WERI-Rb-1 (cell line): ENCODE results near the gene LRP5.

Source experiments
- DNase-seq: peaks from one replicate; pipeline ENCODE4 v3.0.0-alpha.2; 2020
- H3K27ac ChIP-seq: fragments of 250-450 bp; sonication (Bioruptor Pico); 2 replicates; pipeline ENCODE4 v1.5.1; 2020; ENCODE audit warnings: mild to moderate bottlenecking, moderate library complexity
- H3K27me3 ChIP-seq: fragments of 250-450 bp; sonication (Bioruptor Pico); 2 replicates; pipeline ENCODE4 v1.5.1; 2021; ENCODE audit warnings: mild to moderate bottlenecking, low read depth, moderate library complexity; ENCODE audit not compliant: insufficient read depth, severe bottlenecking
- H3K36me3 ChIP-seq: fragments of 250-450 bp; sonication (Bioruptor Pico); 2 replicates; pipeline ENCODE4 v1.5.1; 2020; ENCODE audit warnings: mild to moderate bottlenecking, moderate library complexity
- H3K4me3 ChIP-seq: 2 replicates; pipeline ENCODE4 v1.5.1; 2011; ENCODE audit warnings: low read depth, mild to moderate bottlenecking, control low read depth, low read length
- H3K9me3 ChIP-seq: fragments of 250-450 bp; sonication (Bioruptor Pico); 2 replicates; pipeline ENCODE4 v1.5.1; 2021; ENCODE audit warnings: mild to moderate bottlenecking, moderate library complexity; ENCODE audit not compliant: severe bottlenecking
- CTCF ChIP-seq: IDR thresholded peaks from 2 replicates; pipeline ENCODE4 v1.5.1; 2011; ENCODE audit warnings: low read depth, mild to moderate bottlenecking, control low read depth, inconsistent platforms, low read length

Gene LRP5

DNA sequence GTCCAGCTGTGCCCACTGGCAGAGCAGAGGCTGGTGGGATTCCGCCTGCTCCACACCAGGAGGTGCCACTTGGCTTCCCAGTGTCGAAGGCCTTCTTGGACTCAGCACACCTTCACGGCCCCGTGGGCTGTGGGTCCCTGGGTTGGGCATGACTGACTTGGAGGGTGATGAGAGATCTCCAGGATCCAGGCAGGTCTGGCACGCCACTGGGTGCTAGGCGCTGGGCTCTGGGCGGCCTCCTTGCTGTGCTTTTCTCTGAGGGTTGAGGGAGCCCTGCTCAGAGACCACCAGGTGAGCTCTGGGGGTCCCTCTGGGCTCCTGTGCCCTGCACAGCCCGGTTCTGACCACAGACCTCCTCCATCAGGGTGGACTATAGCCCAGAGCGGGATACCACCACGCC lies 12.3 kb downstream of the LRP5 start:
- no peak overlapping the region for H3K4me3 ChIP-seq
- no peaks in the 10 kb centered on the region for H3K36me3 ChIP-seq
- no peaks in the 10 kb centered on the region for H3K9me3 ChIP-seq
- TF ChIP-seq CTCF, result no peak
- no peak overlapping the region for H3K27ac ChIP-seq
- no peaks in the 10 kb centered on the region for H3K27me3 ChIP-seq
- DNase-seq, result no peak

DNA sequence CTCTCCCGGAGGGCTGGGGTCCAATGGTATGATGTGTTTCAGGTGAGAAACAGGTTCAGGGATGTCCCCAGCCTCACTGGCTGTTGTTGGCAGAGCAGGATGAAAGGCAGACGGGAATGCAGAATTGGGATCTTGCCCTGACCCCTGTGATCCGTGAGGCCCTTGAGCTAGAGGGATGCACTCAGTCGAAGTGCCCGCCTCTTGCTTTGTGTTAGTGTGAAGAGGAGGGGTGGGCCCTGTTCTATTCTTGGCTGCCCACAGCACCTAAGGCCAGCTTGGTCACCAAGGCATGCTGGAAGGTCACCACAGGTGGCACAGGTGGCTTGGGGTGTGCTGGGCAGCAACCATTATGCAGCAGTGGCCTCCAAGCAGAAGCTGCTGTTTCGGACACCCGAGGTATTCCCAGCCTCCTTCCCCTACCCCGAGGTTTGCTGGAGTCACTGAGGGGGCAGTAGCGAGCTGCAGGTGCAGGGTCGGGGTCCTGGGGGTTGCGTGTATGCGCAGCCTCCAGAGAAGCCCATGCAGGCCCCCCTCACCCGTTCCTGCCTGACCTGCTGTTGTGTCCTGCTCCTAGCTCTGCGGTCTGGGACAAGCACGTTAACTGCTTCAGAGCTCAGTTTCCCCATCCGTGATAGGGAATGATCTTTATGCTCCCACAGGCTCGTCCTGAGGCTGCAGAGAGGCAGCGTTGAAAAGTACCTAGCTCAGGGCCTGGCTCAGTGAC lies 13.0 kb downstream of the LRP5 start:
- TF ChIP-seq CTCF, result peak; percentile 31; the same call in 1 of the 2 replicates
- Histone ChIP-seq H3K4me3 (no peak overlapping the region), H3K27me3 (no peaks in the 10 kb centered on the region), H3K27ac (no peak overlapping the region), H3K36me3 (no peaks in the 10 kb centered on the region), H3K9me3 (no peaks in the 10 kb centered on the region)
- DNase-seq, result no peak

DNA sequence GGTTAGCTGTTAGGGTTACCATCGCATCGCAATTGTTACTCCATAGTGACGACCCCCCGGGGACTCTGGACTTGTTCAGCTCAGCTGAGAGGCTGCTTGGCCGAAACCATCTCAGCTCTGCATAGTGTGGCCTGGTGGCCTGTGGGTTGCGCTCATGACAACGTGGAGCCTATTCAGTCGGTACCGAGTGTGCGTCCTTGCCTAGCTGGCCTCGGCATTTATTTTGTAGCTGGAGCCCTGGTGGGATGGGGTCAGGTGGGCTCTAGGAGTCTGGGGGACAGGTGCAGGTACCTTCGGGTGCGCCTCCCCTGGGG lies 13.5 kb downstream of the LRP5 start:
- H3K27ac ChIP-seq, result no peak overlapping the region
- no peak overlapping the region for H3K4me3 ChIP-seq
- TF ChIP-seq CTCF, result no peak
- H3K27me3 ChIP-seq, result no peaks in the 10 kb centered on the region
- H3K36me3 ChIP-seq, result no peaks in the 10 kb centered on the region
- no peaks in the 10 kb centered on the region for H3K9me3 ChIP-seq
- no peak for DNase-seq

DNA sequence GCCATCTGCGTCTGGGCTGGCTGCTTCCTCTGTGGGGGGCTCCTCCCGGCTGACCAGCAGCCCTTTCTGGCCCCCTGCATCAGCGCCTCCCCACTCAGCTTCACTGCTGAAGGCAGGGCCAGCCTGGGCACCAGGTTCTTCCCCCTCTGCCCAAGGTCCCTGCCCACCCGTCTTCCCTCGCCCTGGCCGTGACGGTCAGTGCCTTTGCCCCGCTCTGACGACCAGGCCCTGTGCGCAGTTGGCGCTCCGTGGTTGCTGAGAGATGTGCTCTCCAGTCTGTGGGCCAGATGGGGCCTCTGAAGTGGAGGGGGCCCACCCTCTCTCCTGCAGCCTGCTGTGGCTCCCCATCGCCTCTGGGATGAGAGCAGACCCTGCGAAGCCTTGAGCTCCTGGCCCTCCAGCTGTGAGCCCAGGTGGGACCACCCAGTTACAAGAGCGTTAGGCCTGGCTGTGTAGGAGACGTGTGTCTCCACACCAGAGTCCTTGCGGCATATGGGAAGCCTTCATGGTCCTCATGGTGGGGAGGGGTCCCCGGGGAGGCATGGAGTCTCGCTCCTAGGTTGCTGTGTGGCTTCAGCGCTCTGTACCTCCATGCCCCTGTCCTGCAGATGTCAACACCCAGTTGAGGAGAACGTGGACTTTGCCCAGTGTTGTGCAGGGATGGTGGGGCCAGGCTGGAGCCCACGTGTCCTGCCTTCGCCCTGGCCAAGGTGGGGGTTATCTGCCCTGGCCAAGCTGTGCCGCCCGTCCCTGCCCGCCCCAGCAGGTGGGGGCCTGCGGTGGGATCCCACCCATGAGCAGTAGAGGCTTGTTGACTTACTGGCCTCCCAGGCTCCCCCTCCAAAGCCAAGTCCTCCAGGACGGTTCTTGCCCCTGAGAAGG lies 14.2 kb downstream of the LRP5 start:
- H3K27ac ChIP-seq, result no peak overlapping the region
- H3K4me3 ChIP-seq, result no peak overlapping the region

DNA sequence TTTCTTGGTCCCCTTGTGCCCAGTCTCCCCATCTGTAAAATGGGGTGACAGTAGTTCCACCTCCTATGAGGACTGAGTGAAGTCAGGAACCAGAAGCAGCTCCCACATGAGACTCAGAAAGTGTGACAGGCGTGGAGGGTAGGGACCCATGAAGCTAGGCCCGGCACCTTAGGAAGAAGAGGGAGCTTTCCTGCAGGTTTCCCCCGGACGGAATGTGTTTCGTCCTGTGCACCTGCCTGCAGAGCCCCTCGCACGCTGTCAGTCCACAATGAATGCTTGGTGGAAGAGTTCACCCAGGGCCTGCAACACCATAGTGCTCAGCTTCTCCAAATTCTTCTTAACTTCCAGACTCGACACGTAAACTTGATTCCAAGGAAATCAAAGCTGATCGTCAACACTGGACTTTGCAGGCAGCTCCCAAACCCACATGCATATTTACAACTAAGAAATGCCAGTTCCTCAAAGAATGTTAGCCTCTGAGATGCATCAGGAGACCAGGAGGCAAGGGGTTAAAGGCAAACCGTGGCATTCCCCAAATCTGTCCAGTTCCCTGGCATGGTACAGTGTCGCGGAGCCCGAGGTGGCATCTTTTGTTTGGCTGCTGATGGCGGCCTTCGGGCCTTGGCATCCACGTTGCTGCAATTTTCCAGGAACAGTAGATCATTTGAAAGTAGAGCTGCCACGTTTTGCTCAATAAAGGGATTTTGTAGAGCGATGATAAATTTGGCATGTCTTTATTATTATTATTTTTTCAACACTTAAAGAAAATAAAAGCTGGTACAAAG lies 15.4 kb downstream of the LRP5 start:
- H3K36me3 ChIP-seq, result no peaks in the 10 kb centered on the region
- no peaks in the 10 kb centered on the region for H3K27me3 ChIP-seq
- no peak for TF ChIP-seq CTCF
- no peak for DNase-seq
- H3K27ac ChIP-seq, result no peak overlapping the region
- H3K9me3 ChIP-seq, result no peaks in the 10 kb centered on the region
- H3K4me3 ChIP-seq, result no peak overlapping the region

More for the DNA sequence above, 14.2 kb downstream of the LRP5 start:
- Histone ChIP-seq H3K27me3 (no peaks in the 10 kb centered on the region), H3K9me3 (no peaks in the 10 kb centered on the region), H3K36me3 (no peaks in the 10 kb centered on the region)
- no peak for TF ChIP-seq CTCF
- DNase-seq, result no peak
